NCI-H1417 (cell line): ENCODE measurements around the gene BMPER.

ENCODE experiments used
- DNase-seq, 3 experiments: peaks; one replicate each; lab custom pipeline; 2025; lab: John Stamatoyannopoulos, UW

The BMPER gene

DNA sequence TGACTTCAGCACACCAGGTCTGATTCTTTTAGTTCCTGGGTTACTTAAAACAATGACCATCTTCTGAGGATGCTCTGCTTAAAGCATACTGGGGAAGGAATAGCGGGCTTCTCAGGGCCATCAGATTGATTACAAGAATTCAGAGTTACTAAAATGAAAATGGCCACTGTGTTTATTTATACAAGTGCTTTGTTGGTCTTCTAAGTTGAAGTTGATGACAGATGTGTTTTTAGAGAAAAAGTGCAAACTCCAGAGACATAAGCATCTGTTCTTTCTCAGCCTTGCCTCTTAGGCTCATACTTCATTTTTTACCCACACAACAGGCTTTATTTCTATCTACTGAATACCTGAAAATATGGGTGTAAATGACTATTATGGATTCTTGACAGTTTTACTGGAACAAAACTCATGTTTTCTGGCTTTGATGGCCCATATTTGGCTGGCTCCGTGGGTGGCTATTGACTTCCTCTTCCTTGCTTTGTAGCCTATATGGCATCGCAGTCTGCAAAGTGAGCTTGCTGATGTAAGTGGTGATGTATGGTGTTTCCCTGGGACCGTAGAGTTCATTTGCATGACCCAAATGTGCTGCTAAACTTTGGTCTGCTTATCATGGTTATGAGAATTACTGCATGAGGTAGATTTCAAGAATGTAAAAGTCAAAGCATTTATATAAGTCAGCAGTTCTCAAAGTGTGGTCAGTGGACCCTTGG, 121.3 kb downstream of the BMPER start:
- no peak for DNase-seq

DNA sequence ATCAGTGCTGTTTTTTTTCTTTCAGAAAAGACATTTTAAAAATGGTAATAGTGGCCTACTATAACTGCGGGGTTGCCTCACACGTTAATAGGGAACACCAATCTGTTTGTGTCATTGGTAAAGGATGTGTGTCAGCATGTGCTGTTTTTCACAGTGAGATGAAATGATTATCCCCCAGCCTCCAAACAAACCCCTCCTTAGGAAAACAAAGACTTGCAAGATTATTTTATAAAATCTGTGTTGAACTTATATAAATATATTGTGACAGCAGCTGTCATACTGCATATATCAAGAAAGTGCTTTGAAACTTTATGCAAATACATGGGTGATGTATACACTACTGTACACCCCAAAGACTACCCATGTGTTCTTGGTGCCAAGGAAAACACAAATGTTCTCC, 125.8 kb downstream of the BMPER start:
- DNase-seq, result no peak

DNA sequence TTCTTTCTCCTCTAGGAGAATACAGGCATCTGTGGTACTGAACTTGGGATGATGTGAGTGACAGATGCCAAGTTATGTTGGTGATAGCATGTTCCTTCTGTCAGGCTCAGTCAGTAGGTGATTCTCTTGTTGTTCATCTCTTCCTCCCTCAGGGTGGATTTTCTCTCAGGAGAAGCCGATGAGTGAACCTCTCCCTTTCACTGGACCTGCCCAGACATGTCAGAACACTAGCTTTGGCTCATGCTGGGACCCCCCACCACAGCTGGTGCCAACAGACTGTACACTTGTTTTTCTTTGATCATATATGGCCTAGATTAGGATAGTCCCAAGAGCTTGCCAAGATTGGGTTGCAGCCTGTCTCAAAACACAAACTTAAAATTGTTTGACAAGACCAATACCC, 129.4 kb downstream of the BMPER start:
- DNase-seq, result peak in 2 of 3 experiments; percentile 19 to 63

DNA sequence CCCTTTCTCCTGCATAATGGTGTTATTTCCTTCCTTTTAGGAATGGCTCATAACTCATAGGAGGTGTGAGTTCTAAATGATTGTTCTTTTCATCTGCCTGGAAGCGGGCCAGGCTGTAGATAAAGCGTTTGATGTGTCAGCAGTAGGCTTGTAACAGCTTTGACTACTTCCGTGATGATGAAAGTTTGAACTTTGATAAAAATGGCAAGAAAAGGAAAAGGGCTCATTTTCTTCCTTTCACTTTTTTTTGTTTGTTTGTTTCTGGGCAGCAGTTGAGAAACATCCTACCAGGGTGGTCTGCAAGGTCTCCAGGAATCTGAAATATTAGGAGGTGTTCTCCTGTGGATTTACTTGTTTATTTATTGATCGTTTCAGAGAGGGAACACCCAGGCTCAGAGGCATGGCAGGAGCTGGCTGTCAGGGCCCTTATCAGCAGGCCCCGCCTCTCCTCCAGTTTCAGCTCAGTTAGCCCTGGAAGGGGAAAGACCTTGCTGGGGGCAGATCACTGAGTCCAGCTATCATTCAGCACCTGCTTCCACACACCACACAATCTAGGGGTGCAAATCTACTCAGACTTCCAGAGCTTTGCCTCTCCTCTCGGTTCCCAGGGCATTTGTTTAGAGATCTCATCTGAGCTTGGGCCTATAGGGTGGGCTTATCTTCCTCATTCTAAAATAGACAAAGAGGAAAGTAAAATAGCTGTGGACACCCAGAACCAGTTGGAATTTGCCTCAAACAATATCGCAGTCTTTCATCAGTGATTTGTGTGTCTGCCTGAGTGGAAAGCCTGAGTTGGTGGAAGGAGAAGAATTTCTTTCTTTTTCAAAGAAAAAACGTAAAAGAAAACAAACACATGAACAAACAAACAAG, 130.9 kb downstream of the BMPER start:
- DNase-seq, result peak in 2 of 3 experiments; percentile 7 to 35

DNA sequence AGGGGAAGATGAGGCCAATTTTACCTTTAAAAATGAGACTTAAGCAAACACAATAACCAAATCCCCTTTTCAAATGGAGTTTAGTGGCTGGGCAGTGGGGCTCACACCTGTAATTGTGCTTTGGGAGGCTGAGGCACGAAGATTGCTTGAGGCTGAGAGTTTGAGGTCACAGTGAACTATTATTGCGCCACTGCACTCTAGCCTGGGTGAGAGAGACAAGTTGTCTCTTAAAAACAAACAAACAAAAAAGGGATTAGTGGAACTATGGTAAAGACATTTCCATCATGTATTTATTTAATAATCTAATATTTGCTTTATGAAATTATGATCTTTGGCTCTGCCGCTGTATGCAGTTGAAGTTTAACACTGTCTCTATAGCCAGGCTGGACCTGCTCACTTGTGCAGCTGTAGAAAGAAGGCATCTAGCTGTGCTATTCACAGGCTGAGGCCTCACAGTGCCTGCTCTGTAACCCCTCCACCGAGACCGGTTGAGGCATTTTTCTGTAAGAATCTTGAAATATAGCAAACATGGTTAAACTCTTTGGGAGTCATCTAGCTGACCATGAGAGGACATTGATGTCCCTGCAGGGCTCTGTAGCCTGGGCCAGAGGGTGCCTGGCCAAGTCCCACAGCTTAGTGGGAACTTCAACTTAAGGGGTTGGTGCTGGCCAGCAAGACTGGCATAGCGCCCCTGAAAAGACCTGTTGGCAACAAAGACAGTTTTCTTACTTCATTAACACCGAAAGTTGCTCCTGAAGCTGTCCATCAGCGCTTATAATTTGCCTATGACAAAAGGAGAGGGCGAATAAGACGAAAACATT, 131.8 kb downstream of the BMPER start:
- no peak for DNase-seq

DNA sequence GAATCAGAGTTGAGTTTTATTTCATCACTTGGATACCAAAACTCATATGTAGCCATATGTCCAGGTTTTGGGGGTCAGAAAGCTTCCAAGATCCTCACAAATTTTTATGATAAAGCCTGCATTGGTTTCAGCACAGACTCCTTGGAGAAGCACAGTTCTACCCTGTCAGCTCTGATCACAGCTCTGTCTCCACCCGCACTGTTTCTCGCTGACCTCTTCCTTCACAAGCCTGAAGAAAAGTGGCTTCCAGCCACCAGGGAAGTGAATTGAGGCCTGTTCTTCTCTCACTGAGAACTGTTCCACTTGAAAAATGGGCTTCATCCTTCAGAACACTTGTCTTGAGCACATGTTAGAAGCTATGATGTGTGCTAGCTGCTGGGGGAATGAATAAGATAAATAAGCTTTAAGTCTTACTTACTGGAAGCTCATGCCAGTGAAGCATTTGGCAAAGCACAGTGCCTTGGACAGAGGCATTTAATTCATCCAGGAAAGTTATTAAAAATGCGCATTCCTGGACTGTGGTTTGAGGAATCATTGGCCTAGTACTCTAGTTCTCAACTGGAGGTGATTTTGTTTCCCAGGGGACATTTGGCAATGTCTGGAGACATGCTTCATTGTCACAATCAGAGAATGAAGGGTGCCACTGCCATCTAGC, 133.6 kb downstream of the BMPER start:
- DNase-seq, result no peak

DNA sequence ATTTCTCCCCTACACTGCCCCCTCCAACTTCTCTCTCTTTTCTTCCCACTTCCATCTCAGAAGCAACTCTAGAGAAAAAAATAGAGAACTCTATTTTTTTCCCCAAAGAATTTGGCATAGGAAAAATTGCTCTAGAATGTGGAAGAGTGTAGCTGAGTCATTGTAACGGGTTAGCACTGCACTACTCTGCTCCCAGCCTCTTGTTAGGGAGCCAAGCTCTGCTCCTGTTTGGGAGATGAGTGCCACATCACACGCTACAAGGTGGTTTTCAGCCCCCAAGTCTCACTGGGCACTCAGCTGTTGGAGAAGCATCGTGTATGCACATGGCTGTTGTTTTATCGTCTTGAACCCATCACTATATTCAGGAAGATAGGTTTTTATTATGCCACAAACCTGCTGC, 136.4 kb downstream of the BMPER start:
- no peak for DNase-seq

DNA sequence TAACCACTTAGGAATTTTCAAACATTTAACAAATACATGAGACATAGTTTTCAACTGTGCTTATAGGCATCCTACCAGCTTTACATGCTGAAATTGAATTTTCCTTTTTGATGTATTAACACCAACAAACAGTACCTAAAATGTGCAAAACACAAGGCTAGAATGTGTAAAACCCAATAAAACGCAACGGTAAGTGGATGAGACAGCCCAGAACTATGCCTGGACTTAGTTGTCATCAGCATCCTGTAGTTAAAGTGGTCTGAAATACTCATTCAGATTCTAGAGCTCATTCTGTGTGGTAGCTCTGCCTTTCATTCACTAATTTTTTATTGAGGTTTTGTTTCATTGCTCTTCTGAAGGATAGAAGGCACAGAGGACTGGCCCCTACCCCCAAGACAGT, 137.1 kb downstream of the BMPER start:
- DNase-seq, result no peak

DNA sequence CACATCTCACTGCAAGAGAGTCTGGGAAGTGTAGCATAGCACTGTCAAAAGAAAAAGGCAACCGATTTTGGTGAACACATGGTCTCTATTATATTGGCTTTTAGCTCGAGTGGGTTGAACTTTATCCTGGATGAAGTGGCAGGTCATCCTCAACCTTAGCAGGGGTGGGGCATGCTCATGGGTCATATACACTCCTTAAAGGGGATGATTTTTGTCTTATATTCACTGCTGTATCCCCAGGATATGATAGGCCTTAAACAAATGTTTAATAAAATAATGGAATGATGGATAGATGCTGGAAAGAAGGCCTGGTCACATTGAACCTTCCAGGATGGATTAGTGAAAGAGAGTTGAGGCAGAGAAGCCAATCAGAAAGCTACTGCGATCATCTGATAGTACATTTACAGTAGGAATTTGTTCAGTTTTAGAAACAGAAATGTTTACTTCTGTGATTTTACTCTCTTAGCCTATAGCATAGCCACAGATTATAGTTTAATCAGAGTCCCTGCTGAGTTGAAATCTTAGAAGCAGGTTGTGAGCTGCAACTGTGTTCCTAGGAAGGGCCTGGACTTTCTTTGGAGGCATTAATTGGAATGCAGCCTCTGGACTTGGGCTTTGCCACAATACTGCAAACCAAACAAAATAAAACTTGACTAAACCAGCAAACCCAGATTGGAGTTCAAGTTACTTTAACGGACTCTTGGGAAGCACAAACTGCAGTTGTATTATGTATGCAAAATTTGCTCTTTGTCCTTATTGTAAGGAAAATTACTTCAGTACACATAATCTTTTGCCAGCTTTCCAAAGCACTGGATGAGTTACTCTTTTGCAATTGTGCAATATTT, 138.3 kb downstream of the BMPER start:
- DNase-seq, result no peak

DNA sequence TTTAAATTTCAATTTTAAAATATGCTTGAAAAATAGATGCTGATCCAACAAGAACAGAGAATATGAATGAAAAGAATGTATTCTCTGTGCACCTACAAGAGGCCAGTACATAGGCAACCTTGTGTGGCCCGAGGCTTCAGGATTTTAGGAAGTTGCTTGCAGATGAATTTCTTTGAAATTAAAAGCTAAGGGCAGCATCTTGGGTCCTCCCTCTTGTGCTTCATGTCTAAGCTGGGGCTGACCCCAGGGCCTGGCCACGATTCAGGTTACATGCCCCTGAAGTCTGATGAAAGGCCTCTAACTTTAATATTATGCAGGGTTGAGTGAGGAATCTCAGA, 138.9 kb downstream of the BMPER start:
- no peak for DNase-seq

DNA sequence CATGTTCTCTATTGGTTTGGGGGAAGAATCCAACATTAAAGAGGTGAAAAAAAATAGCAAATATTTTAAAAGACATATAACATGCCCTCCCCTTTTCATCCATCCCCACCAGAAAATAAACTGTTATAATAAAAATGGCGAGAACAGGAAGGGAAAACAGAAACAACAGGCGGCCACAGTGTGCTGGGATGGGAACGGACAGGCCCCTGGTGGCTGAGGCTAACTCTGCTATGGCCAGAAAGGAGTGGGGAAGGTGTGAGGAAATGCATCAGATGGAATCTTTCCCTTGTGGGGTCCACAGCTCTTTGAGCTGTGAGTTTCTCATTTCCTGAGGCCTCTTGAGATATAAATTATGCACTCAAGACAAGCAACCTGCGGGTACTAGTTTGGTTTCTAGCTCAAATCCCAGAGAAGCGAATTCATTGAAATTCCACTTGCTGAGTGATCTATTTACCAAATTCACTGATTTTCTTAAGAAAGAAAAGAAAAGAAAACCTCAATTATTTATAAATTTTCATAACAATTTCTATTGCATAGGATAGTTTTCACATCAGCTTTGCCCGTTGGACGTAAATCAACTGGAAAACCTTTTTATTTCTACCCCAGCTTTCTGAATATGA, 139.5 kb downstream of the BMPER start:
- DNase-seq, result no peak

DNA sequence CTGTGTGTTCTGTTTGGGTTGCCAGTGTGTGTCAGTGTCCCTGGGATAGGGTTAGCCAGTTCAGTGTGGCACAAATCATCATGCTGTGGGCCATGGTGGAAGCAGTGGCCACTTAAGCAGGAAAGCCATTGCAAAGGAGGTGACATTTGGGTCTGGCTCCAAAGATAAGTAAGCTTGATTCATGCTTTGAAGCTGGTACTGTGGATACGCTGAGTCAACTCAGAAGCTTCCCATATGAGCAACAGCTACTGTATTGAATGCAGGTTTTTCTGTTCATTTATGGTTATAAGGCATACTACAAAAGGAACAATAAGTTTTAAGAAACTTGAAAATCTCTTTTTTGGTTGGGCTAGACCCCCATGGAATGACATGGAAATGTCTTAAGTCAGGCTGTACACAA, 143.1 kb downstream of the BMPER start:
- DNase-seq, result no peak

DNA sequence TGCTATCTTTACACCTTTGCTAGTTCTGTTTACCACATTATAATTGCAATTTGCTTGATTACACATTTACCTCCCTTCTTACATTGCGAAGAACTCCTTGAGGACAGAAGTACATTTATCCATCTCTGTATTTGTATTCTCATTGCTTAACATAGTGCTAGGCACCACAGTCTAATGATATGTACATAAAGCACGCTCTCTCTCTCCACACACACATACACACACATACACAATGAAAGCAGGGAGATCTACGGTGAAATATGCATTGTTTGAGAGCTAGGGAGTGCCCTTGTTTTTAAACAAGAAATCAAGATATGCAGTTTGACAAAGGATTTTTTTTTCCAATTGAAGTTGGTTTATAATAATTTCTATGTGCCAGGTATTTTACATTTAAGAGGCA, 148.7 kb downstream of the BMPER start:
- no peak for DNase-seq

DNA sequence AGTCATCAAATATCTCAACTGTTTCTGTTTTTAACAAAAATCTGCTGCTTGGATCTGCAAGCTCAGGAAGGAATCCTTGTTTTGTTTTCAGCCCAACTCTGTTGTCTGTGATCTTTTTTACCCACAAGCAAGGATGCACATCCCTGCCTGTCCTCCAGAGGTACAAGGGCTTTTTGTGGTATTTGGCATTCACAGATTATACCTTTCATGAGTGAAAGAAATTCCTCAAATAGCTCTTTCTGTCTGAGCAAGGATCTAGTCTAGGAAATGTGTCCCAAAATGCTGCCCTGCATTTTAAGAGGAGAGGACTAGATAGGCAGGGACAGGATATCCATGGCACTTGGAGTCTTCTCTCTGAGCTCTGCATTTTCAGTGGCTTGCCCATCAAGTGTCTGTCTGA, 151.8 kb downstream of the BMPER start:
- DNase-seq, result no peak

DNA sequence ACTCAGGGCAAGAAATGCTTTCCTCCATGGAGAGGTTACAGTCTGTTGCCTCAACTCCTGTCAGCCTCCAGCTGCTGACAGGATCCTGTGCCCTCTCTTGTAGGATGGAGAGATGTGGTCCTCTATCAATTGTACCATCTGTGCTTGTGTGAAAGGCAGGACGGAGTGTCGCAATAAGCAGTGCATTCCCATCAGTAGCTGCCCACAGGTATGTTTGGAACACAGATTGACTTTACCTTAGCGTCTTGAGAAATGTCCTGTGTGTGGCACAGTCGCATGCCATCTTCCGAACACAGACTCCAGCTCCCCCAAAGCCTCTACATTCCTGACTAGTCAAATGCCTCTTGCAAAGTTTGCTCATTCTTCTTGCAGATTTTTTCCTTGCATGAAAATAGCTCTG, 152.6 kb downstream of the BMPER start:
- no peak for DNase-seq

DNA sequence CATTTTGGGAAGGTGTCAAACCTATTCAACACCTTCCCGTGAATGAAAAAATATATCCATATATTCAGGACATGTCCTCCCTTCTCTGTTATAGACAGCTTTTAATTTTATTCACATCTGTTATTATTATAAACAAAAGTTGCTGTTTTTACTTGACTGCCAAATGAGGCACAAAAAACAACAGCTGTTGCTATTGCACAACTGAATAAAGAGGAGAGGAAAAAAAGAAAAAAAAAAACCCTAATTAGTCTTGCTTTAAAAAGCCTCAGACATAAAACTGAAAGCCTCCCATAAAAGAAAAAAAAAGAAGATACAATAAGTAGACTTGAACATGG, 153.4 kb downstream of the BMPER start:
- DNase-seq, result no peak

DNA sequence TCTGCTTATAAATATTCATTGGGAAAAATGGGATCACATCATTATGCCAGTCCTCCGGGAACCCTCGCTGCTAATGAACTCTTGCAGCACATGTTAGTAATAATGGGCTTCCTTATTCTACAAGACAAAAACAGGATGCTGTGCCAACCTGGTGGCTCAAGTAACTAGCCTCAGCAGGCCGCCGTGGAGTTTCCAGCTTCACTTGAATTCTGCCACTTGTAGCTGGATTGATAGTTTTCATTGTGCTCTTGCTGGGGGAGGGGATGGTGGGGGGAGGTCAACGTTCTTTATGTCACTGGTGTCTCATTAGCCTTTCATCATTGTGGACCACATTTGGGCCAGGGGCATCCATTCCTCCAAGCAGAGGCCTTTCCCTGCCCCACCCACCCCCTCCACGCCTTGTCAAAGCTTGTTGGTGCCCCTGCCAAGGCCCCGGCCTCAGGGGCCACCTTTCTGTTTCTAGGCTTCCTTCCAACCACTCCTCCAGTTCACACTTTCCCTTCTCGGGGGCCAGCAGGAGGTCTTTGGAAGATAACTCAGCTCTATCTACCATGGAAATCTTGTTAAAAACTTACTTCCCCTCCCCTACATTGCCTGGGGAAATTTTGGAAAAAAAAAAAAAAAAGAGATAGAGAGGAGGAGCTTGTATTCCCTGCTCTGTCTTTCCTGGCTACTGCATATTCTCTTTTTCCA, 153.9 kb downstream of the BMPER start:
- DNase-seq, result peak in 1 of 3 experiments; percentile 41

DNA sequence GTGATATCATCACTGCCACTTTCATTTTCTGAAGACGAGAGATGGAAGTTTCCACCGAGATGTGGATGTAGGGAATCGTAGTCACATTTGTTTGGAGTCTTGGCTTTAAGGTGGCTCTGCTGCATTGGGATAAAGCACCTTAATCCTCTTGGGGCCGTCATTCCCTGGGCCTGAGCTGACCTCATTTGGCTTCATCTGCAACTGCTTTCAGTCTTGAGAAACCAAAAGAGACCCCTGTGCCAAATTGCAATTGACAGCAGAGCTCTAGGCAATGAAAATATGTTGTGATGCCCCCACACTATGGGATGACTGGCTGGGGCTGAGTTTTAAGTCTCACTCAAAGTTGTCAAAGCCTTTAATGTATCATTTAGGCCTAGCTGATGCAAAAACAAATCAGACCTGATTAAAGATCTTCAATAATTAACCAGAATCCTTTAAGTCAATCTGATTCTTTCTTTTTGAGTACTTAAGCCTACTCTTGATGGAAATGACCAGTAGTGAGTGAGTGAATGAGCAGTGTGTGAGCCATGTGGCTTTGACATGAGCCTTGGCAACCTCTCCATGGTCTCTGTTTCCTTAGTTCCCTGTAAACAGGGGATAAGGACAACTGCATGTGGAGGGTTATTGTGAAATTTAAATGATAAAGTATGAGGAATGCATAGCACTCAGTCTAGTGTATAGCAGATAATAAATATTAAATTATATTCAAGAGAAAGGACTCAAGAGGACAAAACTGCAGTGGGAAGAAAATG, 155.0 kb downstream of the BMPER start:
- no peak for DNase-seq

DNA sequence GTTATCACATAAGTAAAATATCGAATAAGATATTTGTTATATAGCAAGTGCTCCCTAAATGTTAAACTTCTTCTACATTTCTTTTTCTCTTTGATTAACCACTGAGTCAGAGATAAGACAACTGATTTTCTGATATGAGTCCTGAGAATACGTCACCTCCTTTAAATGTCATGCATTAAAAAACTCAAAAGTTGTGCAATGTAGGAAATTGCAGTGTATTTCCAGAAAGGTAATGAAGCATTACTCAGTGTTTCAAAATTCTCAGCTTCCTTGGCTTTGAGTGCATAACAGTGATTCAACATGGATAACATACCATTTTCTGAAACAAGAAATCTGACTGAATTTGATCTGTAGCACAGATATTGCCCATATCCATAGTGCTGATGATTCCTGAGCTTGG, 155.8 kb downstream of the BMPER start:
- DNase-seq, result no peak

DNA sequence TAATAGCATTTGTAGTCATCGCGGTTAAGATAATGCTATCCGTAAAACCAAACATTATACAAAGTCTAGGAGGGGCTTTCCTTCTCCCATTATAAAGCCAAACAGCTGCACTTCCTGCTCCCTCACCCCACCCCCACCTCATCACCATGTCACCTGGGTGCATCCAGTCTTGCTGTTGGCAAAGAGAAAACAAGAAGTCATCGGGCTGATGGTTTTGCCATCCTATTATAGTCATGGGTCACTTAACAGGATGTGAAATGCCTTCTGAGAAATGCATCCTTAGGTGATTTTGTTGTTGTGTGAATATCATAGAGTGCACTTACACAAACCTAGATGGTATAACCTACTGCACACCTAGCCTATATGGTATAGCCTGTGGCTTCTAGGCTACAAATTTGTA, 157.0 kb downstream of the BMPER start:
- peak in 1 of 3 experiments; percentile 11 for DNase-seq
